SK-N-MC (cell line): ENCODE measurements around the gene NXN.
"Not testable (repeated sequence)": the region's sequence is repeated elsewhere in the genome, so short reads cannot be mapped to it uniquely, and the experiment has no call there.

ENCODE experiments used
- DNase-seq: peaks from one replicate; pipeline ENCODE4 v3.0.0-alpha.2; 2011; ENCODE audit warnings: low read depth, low spot score
- H3K27ac ChIP-seq: fragments of 200-600 bp; sonication (generic); 2 replicates; pipeline ENCODE4 v1.5.1; 2016; ENCODE audit warnings: mixed run types
- H3K36me3 ChIP-seq: fragments of 200-600 bp; sonication (generic); 2 replicates; pipeline ENCODE4 v1.6.1; 2017; ENCODE audit warnings: antibody characterized with exemption, low read length, mixed read lengths; ENCODE audit not compliant: insufficient read depth
- H3K4me3 ChIP-seq: fragments of 200-600 bp; sonication (generic); 2 replicates; pipeline ENCODE4 v1.5.1; 2016
- H3K9ac ChIP-seq: fragments of 200-600 bp; sonication (generic); 2 replicates; pipeline ENCODE4 v1.8.0; 2017; ENCODE audit warnings: mixed run types, mixed read lengths; ENCODE audit not compliant: insufficient read length
- H3K9me3 ChIP-seq: fragments of 200-600 bp; sonication (generic); 2 replicates; pipeline ENCODE4 v1.6.1; 2017; ENCODE audit warnings: low read depth, mild to moderate bottlenecking, antibody characterized with exemption, low read length, moderate library complexity, mixed read lengths
- EZH2 ChIP-seq: fragments of 200-600 bp; sonication (generic); IDR thresholded peaks from one replicate; pipeline ENCODE4 v1.6.1; 2017; ENCODE audit warnings: antibody characterized with exemption
- FOXP2 ChIP-seq: optimal IDR thresholded peaks from 2 replicates; pipeline ENCODE3; 2011; ENCODE audit warnings: mild to moderate bottlenecking, moderate library complexity; ENCODE audit not compliant: insufficient read depth; ENCODE audit errors: extremely low read length, control extremely low read depth
- POLR2AphosphoS5 ChIP-seq: IDR thresholded peaks from 2 replicates; pipeline ENCODE4 v1.6.1; 2012; ENCODE audit warnings: mild to moderate bottlenecking, low read depth, low read length, borderline replicate concordance

The NXN gene

DNA sequence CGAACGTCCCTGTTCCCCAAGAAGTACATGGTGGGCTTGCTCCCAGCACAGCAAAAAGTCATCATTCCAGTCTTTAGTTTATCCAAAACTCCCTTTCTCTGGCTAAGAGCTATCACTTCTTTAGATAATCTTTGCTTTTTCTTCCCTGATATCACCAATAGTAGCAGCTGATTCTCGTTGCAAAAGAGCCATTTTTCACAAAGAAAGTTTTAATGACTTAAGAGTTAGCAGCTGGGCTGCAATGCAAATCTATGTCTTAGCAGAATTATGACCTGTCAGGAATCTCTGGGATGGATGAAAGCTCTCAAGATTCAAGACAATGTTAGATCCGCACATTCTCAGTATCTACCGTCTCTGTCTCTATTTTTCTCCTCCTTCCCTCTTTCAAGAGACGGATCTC lies 53.8 kb downstream of the NXN start:
- Histone ChIP-seq H3K27ac (no peak overlapping the region), H3K4me3 (no peak overlapping the region), H3K9ac (no peak overlapping the region), H3K36me3 (no peaks in the 10 kb centered on the region), H3K9me3 (no peaks in the 10 kb centered on the region)
- DNase-seq, result no peak
- no peak for TF ChIP-seq FOXP2
- no peak for TF ChIP-seq POLR2AphosphoS5
- no peak for TF ChIP-seq EZH2

DNA sequence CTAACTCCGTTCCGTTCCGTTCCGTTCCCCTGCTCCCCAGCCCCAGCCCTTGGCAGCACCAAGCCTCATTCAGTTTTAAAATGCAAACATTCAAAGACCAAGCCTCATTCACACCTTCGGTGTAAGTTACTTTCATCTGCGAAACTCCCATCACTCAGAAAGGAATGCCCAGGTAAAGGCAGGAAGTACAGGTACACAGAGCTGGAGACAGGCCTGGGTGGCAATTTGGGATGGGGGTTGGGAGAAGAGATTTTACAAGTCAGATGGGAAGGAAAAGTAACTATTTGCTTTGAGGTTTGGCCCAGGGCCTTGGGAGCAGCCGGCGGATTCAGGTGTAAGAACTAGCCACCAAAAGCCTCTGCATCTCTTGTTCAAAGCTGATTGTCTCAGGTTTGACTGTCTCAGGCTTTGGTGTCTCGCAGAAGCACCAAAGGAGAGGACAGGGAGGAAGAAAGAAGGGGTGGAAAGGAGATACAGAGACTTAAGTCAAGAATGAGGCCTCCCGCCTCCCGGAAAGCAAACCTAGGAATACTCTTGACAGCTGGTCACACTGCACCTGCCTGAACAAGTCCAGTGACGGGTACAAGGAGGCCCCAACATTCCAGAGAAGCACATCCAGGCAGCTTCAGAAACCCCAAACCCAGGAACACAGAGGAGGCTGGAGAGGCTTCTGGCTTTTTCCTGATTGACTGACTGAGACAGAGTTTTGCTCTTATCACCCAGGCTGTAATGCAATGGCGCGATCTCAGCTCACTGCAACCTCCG lies 54.7 kb downstream of the NXN start:
- TF ChIP-seq FOXP2, result no peak
- TF ChIP-seq EZH2, result no peak
- DNase-seq, result no peak
- Histone ChIP-seq H3K9ac (no peak overlapping the region), H3K4me3 (no peak overlapping the region), H3K27ac (no peak overlapping the region), H3K9me3 (no peaks in the 10 kb centered on the region), H3K36me3 (no peaks in the 10 kb centered on the region)

DNA sequence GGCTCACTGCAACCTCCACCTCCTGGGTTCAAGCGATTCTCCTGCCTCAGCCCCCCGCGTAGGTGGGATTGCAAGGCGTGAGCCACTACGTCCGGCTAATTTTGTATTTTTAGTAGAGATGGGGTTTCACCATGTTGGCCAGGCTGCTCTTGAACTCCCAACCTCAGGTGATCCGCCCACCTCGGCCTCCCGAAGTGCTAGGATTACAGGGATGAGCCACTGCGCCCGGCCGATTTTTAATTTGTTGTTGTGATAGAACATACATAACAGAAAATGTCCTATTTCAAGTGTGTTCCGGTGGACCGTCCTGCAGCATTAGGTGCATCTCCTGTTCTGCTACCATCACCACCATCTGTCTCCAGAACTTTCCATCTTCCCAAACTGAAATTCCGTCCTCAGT lies 55.3 kb downstream of the NXN start:
- not testable (repeated sequence) for DNase-seq, H3K27ac ChIP-seq, H3K36me3 ChIP-seq, H3K9ac ChIP-seq, H3K9me3 ChIP-seq, H3K4me3 ChIP-seq

DNA sequence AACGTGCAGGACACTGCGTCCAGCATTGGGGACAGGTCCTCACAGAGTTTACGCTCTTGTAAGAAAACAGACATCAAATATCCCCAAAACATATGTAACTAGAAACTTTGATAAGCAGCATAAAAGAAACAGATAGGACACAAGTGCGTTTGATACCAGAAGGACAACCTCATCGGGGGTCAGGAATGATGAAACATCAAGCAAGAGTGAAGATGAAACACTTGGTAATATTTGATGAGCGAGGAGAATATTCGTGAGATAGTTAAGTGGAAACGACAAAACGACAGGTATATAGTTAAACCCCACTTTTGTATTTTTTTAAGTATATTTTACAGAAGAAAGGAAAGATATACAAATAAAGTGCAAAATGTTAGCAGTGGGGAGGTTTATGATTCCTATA lies 55.9 kb downstream of the NXN start:
- TF ChIP-seq POLR2AphosphoS5 (no peak), EZH2 (no peak), FOXP2 (no peak)
- DNase-seq, result no peak
- Histone ChIP-seq H3K4me3 (no peak overlapping the region), H3K9ac (no peak overlapping the region), H3K27ac (no peak overlapping the region), H3K36me3 (no peaks in the 10 kb centered on the region), H3K9me3 (no peaks in the 10 kb centered on the region)

DNA sequence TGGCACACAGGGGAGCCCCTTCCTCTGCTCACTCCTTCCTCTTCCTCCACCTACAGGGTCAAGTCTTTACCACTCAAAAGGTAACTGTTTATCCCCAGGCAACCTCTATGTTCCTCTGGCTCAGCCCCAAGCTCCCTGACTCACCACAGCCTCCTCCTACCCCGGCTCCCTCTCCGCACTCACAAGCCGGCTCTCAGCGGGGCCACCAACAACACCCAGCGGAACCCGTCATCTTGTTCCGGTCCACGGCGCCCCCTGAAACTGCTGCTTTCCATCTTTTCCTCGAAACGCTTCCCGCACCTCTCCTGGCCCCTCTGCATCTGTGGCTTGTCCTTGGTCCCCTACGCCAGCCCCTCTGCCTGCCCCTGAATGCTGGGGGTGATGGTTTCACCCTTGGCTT lies 58.4 kb downstream of the NXN start:
- H3K27ac ChIP-seq, result no peak overlapping the region
- TF ChIP-seq FOXP2 (no peak), EZH2 (no peak), POLR2AphosphoS5 (no peak)

DNA sequence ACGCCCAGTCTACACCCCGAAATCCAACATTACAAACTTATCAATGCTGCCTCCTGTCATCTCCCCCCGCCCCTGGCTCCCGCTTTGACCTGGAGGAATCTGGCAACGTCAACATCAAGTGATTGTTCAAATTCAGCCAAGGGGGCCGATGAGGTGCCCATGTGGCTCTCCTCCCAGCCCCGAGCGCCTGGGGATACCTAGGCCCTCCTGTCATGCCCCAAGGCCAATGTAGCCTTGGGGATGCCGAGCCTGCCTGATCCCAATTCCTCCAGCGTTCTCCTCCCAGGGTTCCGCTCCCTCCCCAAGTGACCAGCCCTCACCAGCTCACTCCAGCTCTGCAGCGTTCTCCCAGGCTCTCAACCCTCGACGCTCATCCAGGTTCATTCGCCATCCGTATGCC lies 59.4 kb downstream of the NXN start:
- H3K4me3 ChIP-seq, result no peak overlapping the region

More for the DNA sequence above, 58.4 kb downstream of the NXN start:
- H3K4me3 ChIP-seq, result no peak overlapping the region
- no peak overlapping the region for H3K9ac ChIP-seq
- H3K36me3 ChIP-seq, result no peaks in the 10 kb centered on the region
- H3K9me3 ChIP-seq, result no peaks in the 10 kb centered on the region
- no peak for DNase-seq

DNA sequence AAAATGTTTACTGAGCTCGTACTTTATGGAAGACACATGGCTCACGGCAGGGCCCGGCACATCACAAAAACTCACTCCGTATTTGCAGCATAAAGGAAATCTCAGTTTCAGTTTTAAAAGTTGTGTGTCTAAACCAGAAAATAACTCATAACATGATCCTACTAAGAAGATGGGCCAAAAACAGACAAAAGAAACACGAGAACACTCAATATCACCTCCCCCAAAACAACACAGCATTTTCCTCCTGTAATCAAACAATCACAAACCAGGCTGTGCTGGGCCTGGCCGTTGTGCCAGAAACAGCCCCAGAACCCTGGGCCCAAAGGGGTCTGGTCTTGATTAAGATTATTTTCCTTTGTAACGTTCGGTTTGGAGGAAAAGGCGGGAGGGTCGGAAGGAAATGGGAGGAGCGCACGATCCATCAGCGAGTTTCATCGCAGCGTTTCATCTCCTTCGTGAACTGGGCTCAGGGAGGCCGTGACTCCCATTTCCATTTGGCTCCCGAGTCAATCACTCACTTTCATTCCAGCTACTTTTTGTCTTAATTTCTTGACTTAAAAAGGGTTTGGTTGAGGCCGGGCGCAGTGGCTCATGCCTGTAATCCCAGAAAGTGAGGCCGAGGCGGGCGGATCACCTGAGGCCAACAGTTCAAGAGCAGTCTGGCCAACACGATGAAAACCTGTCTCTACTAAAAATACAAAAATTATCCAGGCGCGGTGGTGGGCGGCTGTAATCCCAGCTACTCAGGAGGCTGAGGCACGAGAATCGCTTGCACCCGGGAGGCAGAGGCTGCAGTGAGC lies 61.4 kb downstream of the NXN start:
- DNase-seq, result no peak
- Histone ChIP-seq H3K4me3 (no peak overlapping the region), H3K27ac (no peak overlapping the region), H3K9me3 (no peaks in the 10 kb centered on the region), H3K9ac (no peak overlapping the region), H3K36me3 (no peaks in the 10 kb centered on the region)
- TF ChIP-seq FOXP2, result no peak
- TF ChIP-seq EZH2, result no peak
- TF ChIP-seq POLR2AphosphoS5, result no peak

More for the DNA sequence above, 59.4 kb downstream of the NXN start:
- no peak overlapping the region for H3K27ac ChIP-seq
- H3K9me3 ChIP-seq, result no peaks in the 10 kb centered on the region
- no peak overlapping the region for H3K9ac ChIP-seq
- DNase-seq, result no peak
- TF ChIP-seq POLR2AphosphoS5, result no peak
- TF ChIP-seq FOXP2, result no peak
- TF ChIP-seq EZH2, result no peak
- no peaks in the 10 kb centered on the region for H3K36me3 ChIP-seq

DNA sequence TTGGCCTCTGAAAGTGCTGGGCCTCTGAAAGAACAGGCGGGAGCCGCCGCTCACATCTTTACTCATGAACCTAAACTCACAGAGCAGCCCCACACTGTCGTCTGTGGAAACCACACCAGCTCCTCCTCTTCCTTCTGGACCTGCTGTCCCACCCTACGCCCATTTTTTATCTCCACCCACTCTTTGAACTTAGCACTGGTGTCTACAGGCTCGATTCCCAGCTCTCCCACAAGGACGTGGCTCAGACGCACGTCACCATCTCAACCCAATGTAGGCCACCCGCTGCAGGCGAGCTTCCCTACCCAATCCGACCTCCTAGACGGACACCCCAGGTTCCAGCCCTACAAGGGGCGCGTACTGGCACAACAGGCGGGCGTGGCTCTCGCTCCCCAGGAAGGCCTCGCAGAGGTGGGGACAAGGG lies 62.2 kb downstream of the NXN start:
- Histone ChIP-seq H3K4me3 (no peak overlapping the region), H3K27ac (no peak overlapping the region), H3K36me3 (no peaks in the 10 kb centered on the region), H3K9ac (no peak overlapping the region), H3K9me3 (no peaks in the 10 kb centered on the region)
- TF ChIP-seq EZH2 (no peak), POLR2AphosphoS5 (no peak), FOXP2 (no peak)
- no peak for DNase-seq
